Activated CD8-positive, alpha-beta memory T cell treated with anti-CD3 and anti-CD28 coated beads, Interleukin-2, amount 50 U/mL, for 4 hours (primary cell): ENCODE data around the gene SBNO1.
"Not testable (repeated sequence)": the region's sequence is repeated elsewhere in the genome, so short reads cannot be mapped to it uniquely, and the experiment has no call there.

Source experiments
- DNase-seq: peaks from one replicate; pipeline ENCODE4 v3.0.0-alpha.2; 2020

Gene SBNO1

DNA sequence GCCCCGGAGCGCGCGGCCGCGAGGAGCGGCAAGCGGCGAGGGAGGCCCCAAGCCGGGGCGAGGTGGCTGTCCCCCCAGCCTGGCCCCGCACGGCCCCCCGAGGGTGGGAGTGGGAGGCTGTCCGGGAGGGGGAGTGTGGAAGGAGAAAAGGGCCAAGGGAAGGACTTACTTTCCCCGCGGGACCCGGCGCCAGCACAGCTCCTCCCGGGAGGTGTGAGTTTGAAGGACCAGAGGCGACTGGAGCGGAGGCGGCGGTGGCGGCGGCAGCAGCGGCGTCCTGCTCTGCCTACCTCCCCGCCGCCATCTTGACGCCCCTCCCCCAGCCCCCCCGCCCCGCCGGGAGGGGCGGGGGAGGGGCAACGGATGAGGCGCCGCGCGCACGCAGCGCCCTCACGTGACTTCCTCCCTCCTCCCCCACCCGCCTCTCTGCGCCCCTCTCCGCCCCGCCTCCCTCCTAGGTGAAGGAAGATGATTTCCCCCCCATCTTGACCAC is at the start of gene SBNO1:
Gene SBNO1 (minus strand): TSS at position 316 of the 493 bp plus-strand sequence. CDS start 14,406 bp downstream, outside the sequence.
- peak; percentile 87 for DNase-seq

DNA sequence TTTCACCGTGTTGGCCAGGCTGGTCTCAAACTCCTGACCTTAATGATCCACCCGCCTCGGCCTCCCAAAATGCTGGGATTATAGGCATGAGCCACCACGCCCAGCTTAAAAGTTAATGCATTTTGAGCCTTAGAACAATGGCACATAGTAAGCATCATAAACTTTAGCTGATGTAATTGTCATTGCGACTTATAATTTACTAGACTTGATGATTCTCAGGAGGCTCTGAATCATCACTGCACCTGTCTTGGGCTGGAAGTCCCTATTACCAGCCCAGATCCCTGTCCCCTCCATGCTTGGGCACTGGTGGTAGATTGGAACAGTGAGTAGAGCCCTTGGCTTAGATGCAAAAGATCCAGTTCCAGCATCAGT is 45.4 kb upstream of the SBNO1 start:
- no peak for DNase-seq

DNA sequence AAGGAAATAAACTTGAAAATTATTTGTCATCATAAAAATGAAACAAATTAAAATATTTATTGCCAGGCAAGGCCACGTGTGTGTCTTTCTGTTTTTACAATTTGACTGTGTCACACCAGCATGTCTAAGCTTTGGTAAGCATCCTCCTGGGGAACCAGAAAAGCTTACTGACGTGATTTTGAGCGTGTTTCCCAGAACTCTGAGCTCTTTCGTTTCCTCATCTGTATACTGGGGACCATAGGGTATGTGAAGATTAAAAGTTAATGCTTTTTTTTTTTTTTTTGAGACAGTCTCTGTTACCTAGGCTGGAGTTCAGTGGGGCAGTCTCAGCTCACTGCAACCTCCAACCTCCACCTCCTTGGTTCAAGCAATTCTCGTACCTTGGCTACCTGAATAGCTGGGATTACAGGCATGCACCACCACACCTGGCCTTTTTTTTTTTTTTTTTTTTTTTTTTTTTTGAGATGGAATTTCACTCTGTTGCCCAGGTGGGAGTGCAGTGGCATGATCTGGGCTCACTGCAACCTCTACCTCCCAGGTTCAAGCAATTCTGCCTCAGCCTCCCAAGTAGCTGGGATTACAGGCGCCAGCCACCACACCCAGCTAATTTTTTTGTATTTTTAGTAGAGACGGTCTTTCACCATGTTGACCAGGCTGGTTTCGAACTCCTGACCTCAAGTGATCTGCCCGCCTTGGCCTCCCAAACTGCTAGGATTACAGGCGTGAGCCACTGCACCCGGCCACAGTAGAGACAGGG is 44.8 kb upstream of the SBNO1 start:
- DNase-seq: not testable (repeated sequence)

DNA sequence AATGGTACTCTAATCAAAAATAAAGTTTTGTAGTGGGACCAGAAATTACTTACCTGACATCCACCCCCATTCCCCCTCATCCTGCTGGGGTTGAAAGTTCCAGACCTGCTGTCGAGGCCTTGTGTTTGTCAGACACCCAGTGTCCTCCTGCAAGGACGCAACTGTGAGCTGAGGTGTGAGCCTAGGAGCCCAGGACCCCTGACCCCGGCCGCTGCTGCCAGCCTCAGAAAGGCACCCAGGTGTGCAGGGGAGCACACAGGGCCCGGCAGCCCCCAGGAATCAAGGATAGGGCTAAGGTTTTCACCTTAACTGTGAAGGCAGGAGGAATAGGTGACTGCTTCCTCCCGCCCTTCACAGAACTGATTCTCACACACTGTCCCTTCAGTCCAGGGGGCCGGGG is 44.0 kb upstream of the SBNO1 start:
- not testable (repeated sequence) for DNase-seq

DNA sequence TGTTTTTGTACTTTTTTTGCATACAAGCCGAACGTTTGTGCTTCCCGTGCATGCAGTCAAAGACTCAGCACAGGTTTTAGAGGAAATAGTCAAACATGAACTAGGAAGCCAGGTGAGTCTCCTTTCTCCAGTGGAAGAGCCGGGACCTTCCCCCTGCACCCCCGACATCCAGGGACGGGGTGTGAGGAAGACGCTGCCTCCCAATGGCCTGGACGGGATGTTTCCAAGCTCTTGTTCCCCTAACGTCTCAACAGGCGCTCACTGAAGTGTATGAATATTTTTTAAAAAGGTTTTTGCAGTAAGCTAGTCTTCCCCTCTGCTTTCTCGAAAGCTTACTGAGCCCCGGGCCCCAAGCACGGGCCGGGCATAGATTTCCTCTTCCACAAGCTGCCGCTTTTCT is 43.3 kb upstream of the SBNO1 start:
- DNase-seq: not testable (repeated sequence)

DNA sequence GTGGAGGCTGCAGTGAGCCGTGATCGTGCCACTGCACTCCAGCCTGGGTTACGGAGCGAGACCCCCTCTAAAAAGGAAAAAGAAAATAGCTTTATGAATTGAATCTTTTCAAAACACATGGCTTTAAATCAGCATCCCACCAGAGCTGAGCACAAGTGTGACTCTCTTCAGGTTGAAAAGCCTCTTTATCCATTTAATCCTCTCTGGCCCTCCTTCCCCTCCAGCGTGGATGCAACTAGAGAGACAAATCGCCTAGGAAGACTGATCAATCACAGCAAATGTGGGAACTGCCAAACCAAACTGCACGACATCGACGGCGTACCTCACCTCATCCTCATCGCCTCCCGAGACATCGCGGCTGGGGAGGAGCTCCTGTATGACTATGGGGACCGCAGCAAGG is 42.6 kb upstream of the SBNO1 start:
- not testable (repeated sequence) for DNase-seq

DNA sequence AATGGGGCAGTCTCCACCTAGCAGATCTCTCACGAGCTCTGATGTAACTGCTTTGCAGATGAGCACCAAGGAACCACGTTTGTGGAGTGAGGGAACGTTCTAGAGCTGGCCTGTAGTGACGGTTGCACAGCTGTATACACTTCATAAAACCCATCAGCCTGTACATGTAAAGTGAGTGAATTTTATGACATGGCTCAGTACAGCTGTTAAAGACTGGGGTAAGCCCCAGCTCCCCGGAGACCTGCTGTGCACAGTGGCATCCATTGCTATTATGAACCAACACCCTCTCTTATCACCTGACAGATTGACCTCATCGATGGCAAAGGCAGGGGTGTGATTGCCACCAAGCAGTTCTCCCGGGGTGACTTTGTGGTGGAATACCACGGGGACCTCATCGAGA is 39.9 kb upstream of the SBNO1 start:
- DNase-seq: no peak

DNA sequence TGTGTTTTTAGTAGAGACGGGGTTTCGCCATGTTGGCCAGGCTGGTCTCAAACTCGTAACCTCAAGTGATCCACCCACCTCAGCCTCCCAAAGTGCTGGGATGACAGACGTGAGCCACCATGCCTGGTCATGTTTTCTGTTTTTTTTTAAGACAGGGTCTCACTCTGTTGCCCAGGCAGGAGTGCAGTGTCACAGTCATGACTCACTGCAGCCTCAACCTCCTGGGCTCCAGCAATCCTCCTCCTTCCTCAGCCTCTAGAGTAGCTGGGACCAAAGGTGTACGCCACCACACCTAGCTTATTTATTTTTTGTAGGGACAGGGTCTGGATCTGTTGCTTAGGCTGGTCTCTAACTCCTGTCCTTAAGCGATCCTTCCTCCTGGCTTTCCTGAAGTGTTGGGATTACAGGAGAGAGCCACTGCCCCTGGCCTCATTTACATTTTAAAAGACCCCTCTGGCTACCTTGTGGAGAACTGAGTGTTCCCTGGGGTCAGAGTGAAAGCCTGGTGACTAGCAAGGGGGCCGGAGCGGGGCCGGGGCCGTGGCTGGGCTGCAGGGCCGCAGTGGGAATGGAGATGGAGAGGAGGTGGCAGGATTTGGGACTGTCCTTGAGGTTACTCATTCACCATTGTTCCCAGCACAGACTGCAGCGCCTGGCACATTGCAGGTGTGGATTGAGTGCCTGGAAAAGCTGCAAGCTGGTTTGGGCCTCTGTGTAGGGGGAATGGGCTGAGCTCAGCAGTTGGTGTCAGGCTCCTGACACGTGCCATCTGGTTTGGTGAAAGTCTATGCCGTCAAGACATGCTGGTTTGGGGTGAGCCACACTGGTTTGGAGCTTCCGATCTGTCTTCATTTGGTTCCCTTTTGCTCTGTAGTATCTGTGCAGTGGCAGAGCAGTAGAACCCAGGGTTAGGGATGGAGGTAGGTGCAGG is 37.4 kb upstream of the SBNO1 start:
- DNase-seq: no peak

DNA sequence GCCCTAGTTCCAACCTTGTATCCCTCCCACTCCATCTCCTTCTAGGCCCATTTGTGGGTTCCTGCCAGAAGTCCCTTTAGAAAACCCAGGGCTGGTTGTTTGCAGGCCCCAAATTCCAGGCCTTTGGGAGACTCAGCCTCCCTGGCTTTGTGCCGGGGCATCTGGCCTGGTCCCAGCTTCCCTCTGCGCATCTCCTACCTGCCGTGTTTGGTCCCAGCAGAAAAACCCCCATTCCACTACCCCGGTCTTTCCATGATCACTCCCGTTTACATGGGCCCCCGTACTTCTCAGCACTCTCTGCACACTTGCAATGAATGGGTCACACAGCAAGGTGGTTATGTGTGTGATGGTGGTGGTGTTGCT is 34.6 kb upstream of the SBNO1 start:
- no peak for DNase-seq

DNA sequence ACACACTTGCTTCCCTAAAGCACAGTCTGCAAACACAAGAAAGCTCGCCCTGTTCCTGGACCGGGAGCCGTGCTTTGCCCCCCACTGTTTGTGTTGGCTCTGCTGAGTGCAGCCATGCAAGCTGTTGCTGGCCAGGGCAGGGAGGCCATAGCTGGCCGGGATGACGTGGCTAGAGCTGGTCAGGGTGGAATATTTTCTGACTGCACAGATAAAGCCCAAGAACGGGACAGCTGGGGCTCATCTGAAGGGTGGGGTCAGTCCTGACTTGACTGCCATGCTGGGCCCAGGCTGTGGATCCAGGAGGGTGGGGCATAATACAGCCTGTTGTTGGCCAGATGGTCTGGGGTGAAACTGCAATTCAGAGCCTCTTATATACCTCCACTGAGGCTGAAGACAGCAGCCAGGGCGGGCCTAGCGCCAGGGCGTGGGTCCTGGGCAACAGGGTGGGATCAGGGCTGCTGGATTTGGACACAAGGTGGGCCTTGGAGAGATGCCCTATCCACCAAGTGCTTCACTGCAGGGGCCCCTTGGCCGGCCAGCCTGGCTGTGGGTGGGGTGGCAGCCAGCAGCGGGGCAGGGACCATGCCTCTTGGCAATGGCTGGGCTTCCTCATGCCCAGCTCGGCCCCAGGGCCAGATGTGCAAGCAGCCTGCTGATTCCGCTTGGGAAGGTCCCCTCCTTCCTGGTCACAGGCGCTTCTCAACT is 34.1 kb upstream of the SBNO1 start:
- no peak for DNase-seq

DNA sequence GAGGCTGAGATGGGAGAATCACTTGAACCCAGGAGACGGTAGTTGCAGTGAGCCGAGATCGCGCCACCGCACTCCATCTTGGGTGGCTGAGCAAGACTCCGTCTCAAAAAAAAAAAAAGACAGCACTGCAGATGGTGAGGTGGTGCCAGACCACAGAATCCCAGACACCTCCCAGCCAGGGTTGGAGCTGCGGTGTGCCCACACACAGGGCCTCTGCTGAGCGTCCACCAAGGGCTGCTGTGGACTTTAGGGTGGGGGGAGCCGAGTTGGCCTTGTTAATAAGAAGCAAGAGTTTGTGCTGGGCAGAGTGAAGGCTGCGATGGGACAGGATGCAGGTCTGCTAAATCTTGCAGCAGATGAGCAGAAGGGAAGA is 33.5 kb upstream of the SBNO1 start:
- no peak for DNase-seq

DNA sequence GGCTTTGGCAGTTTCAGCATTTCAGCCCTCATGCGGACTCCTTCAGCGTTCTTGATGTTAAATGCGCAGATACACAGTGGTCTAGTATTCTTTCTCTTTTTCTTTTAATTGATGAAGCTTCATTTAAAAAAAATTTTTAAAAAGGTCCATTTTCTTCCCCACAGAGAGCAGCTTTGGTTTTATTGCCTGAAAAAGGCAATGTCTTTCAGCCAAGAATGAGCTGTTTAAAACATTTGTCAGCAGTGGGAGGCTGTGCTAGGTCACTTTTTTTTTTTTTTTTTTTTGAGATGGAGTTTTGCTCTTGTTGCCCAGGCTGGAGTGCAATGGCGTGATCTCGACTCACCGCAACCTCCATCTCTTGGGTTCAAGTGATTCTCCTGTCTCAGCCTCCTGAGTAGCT is 32.8 kb upstream of the SBNO1 start:
- DNase-seq: no peak

DNA sequence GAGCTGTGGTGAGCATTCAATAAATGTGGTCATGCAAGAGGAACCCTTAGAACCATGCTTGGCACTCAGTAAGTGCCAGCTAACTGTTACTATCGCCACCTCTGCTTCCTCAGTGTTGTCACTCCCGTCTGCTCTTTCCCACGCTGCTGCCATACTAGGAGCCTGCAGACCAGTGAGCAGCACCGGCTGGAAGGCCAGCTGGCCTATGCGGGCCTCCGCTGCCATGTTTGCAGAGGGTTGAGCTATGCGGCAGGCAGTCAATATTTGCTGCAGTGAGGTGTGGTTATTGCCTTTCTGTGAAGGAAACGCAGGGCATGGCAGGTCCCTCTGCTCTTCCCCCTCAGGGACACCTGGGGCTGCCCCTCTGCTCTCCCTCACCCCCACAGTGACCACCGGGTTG is 32.3 kb upstream of the SBNO1 start:
- DNase-seq: no peak

DNA sequence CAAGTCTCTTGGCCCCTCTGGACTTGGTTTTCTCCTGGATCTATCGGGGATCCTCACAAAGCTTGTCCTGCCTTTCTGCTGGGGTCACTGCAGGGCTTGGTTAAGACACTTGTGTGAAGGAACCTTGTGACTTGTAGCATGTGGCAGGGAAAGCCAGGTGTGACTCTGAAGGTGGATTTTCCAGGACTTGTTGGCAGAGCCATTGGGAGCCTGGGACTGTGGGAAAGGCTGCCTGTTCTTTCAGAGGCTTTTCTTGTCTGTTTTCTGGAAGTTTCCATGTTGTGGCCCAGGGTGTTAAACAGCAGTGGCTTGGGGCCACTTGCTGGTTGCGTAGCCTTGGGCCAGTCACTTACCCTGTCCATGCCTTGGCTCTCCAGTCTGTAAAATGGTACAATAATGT is 31.9 kb upstream of the SBNO1 start:
- DNase-seq: no peak

DNA sequence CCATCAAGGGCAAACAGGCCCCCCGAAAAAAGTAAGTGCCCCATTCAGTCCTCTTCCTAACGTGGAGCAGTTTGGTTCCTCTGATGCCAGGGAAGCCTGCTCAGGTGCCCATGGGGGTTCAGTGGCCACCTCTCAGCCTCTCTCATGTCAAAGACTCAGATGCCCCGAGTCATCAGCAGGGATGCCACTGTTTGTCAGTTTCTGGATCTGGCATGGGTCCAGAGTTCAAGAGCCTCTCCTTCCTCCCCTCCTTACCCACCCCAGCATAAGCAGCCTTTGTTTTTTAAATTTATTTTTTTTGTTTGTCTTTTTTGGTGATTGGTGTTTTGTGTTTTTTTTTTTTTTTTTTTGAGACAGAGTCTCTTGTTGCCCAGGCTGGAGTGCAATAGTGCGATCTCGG is 30.6 kb upstream of the SBNO1 start:
- DNase-seq: no peak

DNA sequence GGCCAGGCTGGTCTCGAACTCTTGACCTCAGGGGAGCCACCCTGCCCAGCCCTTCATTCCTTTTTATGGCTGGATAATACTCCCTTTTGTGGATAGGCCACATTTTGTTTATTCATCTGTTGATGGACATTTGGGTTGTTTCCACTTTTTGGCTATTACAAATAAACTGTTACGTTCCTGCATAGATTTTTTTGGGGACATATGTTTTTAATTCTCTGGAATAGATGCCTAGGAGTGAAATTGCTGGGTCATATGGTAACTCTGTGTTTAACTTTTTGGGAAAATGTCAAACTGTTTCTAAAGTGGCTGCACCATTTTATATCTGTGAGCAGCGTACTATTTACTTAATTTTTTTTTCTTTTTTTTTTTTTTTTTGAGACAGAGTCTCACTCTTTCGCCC is 29.1 kb upstream of the SBNO1 start:
- DNase-seq: no peak

DNA sequence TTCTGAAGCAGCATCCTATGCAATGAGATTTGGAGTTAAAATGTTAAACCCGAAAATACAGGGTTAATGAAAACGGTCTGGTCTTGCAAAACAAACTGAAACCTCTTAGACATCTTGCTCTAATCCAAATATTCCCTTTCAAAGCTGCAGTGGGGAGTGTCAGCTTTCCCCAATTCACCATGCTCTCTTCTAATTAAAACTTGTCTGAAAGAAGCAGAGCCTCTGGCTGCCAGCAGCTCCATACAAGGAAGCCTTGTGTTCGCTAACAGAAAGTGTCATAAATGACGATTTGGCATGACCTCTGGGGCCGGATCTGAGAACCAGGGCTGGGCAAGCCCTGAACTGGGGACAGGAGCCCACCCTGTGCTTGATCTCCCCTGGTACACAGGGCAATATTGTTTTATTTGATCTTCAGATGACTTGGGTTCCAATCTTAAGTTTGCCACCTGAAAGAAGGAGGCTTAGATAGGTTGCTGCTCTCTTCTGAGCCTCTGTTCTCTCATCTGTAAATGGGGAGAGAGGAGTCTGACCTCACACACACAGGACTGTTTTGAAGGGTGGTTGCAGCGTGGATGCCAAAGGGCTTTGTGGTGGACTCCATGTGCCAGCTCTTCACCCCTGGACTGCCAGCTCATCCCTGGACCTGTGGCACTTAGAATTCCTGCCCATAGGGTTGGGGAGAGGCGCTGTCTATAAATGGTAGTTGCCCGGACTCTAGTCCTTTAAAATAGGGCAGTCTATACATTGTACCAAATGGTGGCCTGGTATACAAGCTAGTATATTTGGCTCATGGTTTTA is 27.1 kb upstream of the SBNO1 start:
- no peak for DNase-seq

DNA sequence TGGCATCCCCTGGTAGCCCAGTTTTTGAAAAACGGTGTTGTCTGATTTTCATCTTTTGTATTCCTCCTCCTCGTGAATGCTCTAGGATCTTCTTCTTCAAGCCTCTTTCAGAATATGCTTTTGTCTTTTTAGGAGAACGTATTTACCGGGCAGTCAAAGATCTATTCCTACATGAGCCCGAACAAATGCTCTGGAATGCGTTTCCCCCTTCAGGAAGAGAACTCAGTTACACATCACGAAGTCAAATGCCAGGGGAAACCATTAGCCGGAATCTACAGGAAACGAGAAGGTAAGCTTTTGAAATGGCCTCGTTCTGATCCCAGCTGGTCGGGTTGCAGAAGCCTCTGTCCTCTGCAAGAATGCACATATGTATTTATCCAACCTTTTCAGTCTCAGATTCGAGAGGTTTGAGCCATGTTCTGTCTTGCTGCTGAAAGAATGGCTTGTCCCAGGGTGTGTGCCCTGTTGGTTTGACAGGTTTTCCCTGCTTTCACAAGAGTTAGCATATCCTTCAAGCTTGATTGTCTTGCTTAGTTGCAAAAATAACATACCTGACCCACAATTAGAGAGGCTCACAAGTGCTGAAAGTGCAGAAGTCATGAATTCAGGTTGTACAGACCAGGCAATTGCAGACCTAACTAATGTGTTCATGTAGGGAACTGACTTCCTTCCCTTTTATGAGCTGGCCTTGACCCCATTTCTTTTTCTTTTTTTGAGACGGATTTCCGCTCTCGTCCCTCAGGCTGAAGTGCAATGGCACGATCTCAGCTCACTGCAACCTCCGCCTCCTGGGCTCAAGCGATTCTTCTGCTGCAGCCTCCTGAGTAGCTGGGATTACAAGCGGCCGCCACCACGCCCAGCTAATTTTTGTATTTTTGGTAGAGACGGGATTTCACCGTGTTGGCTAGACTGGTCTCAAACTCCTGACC is 26.1 kb upstream of the SBNO1 start:
- no peak for DNase-seq

DNA sequence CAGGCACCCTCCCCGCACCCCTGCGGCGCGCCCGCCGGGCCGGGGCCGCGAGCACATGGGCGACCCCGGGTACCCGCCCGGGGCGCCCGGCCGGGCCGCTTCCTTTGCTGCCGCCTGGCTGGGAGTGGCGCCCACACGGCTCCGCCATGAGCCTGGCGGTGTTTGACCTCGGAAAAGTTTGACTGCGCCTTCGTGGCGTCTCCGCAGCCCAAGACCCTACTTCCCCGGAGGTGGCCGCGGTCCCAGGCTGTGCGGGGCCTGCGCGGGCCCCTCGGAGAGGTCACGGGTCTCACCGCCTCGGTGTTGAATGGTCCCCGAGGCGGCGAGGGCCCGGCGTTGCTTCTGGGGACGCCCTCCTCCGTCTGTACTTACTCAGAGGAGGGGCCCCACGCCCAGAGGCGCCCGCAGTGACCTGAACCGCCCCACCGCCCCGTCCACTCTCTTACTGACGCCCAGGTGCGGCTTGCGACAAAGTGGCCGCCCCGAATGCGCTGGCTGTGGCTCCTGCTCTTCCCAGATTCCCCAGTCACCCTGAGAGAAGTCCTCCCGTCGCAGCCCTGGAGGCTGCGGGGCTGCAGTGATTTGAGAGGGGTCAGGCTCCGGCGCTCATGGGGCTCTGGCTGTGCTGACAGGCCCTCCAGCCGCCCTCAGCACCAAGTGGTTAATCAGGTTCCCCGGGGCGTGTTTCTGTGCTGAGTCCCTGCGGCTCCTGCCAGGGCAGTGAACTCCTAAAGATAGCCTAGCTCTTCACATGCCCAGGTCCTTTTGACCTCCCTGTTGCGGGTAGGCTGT is 25.1 kb upstream of the SBNO1 start:
- DNase-seq: peak; percentile 41

DNA sequence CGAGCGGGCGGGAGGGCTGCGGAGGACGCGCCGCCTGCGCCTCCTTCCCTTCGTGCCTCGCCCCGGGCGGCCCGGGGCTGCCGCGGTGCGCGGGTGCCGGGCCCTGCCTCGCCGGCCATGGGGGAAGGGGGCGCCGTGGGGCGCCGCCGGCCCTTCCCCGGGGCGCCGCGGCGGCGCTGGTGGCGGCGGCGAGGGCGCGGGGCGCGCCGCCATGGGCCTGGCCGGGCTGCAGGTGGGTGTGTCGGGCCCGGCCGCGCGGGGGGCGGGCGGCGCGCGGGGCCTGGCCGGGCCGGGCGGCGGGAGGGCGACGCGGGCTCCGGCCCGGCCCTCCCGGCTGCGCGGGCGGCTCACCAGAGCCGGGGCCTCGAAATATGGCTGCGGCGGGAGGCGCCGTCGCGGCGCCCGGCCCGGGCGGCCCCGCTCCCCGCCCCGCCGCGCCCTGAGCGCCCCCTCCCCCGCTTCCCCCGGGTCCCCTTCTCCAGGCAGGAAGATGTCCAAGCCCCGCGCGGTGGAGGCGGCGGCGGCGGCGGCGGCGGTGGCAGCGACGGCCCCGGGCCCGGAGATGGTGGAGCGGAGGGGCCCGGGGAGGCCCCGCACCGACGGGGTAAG is 24.4 kb upstream of the SBNO1 start:
- DNase-seq: peak; percentile 27
